ENCODE data around the gene MYH9.
A peak's percentile ranks its signal among the peaks of the same experiment; 100 is the strongest.

Gene MYH9

DNA sequence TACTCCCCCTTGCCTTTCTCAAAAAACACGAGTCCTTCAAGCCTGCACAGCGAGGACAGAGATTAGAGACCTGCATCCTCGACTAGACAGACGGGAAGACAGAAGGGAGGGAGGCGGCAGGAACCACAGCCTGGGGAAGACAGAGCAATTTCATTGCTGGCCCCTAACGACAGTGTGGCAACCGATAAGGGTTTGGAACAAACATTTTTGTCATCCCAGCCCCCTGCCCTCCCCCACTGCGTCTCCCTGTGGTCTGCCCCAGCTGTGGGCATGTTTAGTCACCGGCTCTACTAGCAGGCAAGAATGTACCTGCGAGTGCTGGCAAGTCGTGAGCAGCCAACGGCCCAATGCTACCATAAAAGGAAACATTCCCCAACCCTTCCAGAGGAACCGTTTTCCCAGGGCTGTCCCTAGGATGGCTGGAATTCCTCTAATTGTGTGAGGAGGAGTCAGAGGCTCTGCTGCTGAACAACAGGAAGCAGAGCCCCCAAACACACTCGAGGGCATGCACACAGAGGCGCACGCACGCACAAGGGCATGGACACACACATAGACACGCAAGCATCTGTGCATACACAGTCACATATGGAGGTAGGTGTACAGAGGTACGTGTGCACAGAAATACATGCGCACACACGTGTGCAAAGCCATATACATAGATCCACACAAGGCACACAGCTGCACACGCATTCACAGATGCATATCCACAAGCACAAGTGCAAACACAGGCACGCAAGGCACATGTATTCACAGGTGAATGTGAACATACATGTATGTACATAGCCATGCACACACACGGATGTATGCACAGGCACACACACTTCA is 58.3 kb downstream of the MYH9 start:
- DNase-seq: peak; percentile 67

DNA sequence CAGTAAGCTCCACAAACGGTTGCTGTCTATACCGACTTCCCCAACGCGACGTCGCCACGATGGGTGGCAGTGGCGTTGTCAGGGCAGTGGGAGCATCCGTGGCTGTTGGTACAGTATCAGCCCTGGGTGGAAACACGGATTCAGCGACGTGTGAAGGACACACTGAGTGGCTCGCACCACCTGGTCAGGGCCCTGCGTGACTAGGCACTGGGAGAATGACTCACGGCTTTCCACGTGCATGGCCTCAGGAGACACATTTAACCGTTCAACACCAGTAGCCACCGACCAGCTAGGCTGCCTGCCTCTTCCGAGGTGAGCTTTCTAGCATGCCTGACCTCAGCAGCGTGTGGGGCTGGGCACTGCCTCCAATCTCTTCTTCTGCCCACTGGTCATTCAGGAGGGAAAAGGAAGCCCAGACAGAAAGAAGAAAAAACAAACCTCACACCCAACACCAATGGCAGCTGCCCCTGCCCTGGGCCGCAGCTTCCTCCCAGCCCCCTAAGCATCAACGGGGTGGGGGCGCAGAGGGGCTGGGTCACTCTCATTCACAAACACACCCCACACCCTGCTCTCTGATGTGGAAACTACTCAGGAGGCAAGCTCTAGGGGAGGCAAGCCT is 59.0 kb downstream of the MYH9 start:
- DNase-seq: peak; percentile 46

DNA sequence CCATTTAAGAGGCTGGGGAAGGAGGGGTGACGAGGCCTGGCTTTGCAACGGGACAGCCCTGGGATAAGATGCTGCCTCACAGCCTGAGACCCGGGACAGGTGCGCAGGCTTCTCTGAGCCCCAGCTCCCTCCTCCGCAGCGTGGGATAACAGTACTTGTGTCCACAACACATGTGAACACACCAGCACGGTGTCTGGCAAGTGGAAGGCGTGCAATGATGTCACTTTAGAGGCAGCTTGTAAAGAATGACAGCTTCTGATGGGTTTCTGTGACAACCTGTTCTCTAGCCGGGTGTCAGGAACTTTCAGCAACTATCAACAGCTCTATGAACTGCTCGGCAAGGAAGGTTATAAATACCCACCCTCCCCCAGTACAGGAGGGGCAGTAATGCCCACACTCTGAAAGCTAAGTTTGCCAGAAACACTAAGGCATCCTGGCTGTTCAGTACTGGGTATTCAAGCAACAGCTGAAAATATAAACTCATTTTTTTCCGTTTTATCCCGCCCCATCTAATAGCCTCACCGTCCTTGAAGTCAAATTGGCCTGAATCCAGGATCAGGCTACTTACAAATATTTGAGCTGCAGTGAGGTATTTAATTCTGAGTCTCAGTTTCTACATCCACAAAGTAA is 59.7 kb downstream of the MYH9 start:
- no peak for DNase-seq

DNA sequence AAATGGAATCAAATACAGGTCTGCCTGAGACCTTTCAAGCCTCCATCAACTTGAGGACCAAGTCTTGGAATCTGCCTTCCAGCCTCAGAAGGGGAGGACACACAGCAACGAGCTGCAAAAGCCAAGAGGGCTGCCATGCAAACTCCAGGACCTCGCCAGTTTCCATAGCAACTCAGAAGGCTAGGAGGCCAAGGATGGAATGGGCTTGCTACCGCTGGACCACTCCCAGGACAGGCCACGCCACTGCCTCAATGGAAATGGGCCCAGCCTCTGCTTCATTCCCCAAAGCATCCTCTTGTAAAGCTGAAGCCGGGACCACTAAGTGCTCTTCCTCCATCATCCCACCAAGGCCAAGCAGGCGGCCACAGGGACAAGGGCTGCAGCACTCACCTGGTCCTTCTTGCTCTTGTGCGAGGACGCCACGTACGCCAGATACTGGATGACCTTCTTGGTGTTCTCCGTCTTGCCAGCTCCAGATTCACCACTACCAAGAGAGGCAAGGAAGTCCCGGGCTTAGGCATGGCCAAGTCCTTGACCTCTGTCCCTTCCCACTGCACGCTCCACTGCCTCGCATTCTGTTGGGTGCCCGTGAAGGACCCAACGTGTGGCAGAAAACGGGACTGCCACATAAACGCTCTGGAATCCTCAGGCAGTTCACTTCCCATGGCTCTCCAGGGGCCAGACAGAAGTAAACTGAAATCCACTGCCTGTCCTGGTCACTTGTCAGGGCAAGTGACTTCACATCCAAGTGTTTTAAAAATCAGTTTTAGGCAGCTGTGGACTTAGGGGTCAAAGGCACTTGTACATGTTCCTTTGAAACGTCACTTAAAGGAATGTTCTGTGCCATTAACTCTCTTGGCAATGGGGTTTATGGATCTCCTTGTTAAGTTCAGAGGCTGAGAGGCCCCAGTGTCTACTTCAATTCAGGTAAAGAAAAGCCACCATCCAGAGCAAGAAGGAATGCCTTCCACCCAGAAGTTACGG is 61.3 kb downstream of the MYH9 start:
- no peak for DNase-seq

DNA sequence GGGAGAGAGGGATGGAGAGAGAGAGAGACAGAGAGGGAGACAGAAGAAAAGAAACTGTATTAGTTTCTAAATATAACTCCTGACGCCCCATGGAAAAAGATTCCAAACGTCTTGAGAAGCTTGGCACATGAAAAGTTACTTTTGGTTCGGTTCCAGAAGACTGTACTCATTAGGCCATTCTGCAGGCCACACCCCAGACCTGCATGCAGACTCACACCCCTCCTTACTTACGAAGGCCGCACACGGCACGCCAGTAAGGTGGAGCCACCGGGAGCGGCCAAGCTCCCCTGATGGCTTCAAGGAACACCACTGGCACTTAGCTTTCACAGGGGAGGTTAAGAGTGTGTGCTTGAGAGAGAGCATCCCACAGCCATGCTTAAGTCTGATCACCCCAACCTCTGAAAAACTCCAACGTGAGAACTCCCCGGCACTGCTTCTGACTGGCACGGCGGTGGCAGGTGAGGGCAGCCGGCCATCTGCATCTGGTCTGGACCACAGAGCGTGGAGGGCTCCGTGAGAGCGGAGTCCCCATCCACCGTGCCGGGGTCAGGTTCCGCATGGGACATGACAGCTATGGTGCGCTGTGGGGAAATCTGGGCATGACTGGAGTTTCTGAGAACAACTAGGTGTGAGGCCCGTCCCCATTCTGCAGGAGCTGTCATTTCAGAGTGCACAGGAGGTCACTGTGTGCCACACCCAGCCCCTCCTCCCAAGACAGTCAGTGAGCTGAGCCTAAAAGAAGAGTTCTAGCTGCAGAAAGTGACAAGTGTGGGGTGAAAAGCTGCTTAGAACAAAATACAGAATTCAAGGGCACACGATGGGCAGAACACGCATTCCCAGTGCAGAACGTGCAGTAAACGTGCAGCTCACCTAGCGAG is 62.4 kb downstream of the MYH9 start:
- DNase-seq: no peak

DNA sequence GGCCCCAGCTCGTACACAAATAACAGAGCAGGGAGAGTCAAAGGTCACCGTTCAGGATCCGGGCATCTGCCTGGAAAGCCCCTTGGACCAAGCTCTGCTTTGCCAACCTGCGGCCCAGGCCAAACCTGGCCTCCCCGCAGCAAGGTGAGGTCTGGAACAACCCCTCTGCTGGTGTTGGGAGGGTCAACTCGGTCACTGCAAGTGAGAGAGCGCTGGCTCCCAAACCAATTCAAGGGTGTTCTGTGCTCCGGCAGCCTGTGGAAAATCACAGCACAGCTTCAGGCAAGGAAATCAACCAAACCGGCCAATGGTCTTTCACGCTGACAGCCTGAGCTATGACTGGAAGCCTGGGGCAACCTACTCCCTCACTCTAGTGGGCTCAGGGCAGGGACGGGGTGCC is 63.4 kb downstream of the MYH9 start:
- DNase-seq: no peak

DNA sequence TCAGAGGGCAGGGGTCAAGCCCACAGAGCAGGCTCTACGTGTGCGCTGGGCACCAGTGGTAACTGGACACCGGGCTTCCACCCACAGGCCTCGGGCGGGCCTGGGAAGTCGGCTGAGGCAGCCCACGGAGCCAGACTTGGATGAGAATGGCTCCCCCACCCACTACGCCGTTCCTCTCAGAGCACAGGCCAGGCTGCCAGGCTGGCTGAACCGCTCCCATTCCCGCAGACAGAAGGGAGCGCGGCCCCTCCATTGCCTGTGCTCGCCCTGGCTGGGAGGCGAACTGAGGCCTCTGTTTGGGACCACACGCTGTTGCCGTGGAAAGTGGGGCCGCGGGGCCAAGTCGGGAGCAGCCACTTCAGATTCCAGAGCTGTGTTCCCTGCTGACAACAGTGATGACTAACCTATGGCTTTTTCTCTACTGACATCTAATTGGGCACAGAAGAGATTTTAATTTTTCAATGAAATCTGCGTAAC is 63.9 kb downstream of the MYH9 start:
- DNase-seq: no peak

DNA sequence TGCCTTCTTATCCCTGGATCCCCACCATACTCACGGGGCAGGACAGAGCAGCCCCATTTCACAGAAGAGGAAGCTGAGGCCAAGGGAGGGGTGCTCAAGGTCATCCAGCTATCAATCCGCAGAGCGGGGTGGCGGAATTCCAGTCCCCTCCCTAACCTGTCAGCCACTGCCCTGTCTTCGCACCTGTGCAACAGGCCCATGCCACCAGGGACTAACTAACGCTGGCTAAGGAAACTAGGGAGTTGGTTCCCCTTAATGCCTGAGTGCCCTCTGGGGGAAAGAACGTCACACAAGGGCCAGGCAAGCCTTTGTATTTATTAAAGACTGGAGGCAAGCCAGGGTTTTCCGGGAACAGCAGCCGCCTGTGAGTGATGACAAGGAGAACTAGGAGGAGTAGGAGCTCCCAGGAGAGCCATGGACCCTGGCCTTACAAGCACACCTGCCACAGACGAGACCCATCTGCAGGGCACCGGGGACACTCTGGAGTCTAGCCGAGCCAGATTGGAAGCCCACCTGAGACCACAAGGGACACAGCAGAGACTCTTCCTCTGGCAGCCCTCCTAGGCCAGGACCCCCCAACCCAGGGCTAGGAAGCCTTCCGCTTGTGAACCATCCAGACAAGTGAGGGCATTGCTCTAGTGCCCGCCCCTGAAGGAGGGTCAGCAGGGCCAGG is 64.4 kb downstream of the MYH9 start:
- no peak for DNase-seq

DNA sequence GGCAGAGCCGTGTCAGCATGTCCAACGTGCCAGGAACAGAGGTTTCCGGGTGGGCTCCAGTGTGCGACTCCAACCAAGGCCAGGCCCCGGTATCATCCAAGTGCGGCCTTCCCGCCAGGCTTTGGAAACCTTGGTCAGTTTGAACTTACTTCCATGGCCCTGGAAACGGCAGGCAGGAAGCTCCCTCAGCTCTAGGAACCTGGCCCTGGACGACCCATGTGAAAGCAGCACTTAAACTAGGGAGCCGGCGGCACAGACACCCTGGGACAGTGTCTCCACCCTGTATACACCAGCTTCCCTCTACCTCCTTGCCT is 65.2 kb downstream of the MYH9 start:
- no peak for DNase-seq

DNA sequence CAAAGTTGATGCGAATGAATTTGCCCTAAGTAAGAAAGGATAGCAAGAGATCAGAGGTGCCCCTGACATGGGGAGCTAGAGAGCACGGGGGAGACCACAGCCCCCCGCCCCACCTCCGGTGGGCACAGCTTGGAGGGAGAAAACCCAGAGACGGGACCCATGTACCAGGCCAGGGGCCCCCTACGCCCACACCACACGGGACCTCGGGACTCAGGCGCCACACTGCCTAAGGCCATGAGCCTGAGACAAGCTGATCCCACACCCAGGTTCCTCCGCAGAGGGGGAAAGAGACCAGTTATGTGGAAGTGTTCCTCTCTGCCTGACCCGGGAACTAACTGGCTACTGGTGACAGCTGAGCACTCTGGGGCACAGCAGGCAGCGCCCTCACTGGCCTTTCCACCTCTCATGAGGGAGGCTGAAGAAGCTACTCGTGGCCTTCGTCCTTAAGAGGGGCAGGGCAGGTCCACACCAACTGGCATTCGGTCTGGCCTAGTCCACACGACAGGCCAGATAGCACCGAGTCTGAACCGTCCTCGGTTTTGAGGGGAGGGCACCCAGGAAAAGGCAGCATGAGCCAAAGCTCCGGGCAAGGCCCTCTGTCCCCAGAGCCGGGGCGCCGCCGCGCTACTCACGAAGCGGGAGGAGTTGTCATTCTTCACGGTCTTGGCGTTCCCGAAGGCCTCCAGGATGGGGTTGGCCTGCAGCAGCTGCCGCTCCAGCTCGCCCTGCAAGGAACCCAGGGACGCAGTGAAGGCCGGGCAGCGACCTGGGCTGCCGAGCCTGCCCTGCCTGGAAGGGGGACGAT is 65.8 kb downstream of the MYH9 start:
- DNase-seq: no peak

DNA sequence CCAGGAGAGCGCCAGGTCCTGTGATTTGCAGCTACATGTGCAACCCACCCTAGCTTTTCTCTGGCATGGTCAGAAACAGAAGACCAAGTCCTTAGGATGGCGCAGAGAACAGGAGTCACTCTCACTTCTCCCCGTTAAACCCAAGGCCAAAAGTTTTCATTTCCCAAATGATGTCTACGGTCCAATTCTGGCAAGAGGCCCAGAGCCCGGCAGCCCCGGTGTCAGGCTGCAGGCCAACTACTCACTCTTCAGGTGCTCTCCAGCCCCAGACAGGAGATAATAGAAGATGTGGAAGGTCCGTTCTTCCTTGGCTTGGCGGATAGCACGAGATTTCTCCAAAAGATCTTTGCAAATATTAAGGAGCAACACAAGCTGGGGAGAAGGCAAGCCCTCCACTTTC is 67.2 kb downstream of the MYH9 start:
- no peak for DNase-seq

DNA sequence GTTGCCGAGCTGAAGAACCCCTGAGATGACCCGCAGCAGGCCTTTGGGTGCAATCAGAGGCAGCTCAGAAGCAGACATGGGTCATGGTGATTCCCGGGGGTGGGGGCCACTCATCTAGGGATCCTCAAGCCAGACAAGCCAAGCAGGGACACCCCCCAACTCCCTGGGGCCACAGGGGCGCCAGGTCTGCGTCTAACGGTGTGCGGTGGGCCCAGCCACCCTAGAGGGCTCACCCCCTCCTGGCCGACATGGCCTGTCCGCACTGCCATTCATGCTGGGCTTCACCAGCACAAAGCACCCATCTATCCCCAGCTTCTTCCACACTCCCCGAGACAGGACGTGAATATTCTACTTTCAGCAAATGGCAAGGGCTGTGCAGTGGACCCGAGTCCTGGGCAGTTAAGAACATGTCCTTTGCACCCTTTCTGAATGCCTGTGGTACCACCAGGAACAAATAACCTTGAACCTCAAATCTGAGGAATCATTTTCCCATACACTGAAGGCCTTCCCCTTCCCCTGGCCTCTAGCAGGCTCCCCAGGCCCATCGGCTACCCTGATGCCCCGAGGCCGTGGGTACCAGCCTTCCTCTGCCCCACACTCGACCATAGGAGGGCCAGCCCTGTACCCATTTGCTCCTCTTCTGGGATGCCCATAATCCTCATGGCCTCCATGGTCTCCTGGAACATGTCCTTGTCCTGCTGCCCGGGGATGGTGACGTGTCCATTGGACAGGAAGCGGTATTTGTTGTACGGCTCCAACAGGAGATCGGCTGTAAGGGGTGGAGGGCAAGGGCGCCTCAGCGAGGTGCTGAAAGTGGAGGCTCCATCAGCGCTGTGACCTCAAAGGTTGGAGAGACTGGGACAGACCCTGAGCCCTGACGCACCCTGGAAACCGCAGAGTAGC is 67.9 kb downstream of the MYH9 start:
- no peak for DNase-seq

DNA sequence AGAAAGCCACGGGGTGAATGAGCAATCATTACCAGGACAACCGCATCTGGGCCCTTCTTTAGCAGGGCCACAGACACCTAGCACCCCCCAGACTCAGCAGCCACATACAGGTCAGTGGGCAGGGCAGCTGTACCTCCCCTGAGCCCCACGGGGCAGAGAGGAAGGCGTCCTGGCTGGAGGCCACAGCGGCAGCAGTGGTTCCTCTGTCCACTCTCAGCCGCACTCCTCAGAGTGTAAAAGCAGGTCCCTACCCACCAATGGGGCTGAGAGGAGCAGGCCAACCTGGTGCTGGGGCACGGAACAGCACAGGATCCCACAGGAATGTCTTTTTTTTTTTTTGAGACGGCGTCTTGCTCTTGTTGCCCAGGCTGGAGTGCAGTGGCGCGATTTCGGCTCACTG is 69.3 kb downstream of the MYH9 start:
- DNase-seq: no peak

DNA sequence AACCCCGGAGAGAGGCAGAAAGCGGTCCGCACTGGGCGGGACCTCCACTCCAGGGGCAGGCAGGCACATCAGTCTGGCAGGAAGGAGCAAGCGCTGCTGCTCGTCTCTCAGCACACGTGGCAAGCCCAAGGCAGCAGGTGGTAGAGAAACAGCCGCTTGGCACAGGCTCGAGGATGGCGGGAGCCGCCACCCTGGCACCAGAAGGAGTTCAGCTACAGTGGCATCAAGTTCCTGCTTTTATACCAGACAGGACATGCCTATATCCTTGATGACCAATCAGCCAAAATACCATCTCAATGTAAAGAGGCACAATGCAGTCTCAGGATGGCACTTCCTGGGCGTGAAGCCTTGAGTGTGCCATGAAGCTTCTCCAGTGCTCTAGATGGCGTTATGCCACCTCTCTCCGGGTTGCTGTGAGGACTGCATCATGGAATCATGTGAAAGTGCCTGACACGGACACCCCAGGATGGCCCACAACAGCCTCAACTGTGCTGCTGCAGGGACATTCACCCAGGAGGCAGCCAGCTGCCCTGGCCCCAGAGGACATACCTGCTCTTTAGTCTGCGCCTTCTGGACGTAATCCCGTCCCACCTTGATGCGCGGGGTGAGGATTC is 70.0 kb downstream of the MYH9 start:
- DNase-seq: no peak

DNA sequence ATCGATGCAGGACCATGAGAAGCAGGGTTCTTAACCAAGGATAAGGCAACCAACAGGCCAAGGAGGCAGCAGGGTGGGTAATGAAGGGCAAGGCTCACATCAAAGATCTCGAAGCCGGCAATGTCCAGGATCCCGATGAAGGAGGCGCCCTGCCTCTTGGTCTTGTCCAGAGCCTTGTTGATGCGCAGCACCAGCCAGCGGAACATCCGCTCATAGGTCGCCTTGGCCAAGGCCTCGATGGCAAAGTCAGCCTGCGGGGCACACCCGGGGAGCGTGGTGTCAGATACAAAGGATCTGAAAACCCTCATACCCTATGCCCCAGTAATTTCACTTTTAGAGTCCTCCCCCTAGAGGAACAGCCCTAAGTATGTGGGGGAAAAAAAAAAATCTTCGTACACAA is 71.3 kb downstream of the MYH9 start:
- DNase-seq: no peak

DNA sequence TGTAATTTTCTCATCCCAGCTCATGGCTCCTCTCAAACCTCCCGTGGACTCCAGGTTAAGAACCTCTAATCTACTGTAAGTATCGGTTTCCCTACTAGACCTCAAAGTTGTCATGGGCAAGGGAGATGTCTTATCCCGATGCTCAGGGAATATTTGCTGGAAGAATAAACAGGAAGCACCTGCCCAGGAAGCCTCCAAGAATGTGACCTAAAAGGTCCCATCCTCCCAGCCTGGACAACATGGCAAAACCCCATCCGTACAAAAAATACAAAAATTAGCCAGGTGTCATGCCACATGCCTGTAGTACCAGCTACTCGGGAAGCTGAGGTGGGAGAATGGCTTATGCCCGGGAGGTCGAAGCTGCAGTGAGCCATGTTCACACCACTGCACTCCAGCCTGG is 72.4 kb downstream of the MYH9 start:
- no peak for DNase-seq

DNA sequence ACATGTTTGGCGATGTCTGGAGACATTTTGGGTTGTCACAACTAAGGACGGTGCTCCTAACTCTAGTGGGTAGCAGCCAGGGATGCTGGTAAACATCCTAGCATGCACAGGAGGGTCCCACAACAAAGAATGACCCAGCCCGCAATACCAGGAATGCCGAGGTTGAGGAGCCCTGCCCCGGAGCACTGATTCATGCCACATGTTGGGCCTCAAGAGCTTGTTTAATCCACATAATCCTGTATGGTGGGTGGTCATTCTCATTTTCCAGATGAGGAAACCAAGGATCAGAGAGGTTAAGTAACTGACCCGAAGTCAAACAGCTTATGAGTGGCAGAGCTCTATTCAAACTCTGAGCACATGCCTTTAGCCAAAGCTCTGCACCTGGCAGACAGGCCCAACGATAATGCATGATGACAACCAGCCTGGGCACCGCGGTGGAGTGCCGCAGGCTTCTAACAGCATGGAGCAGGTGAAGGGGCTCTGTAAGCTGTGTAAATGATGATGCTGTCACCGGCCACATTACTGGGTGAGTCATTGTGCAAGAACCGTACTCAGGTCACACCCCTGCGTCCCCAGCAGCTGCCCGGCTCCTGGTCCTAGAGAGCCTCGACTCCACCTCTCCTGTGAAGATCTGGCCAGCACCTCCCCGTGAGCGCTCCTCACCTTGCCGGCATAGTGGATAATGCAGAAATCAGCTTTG is 76.2 kb downstream of the MYH9 start:
- no peak for DNase-seq

DNA sequence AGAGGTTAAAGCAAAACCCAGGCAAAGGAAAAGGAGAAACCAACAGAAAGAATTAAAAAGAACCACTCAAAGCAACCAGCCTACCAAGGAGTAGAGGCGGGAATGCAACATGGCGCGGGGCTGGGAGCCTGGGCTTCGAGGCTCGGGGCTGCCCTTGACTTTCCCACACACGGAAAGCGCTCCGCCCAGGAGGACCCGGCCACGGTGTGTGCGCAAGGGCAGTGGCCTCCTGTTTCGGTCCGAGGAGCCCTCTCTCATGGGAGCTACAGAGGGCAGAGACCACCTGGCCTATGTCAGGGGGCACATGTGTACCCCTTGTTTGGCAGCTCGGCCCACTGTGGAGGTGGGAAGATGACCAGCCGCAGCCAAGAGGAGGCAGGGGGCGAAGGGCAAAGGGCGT is 78.9 kb downstream of the MYH9 start:
- no peak for DNase-seq

Measured in activated CD4-positive, CD25-positive, alpha-beta regulatory T cell treated with anti-CD3 and anti-CD28 coated beads, Interleukin-2, amount 50 U/mL, for 72 hours (primary cell).